MM.1S (cell line): ENCODE results near the gene AFAP1.

Experiments used
- EZH2 ChIP-seq: fragments of 300-600 bp; sonication (generic); optimal IDR thresholded peaks from 2 replicates; pipeline ENCODE3; 2017; ENCODE audit warnings: low read depth, mild to moderate bottlenecking, antibody characterized with exemption, low read length, mixed read lengths
- TF ChIP-seq, protein P1 (sequence below): fragments of 300-600 bp; sonication (generic); IDR thresholded peaks from 2 replicates; pipeline ENCODE4 v1.5.1; 2016; ENCODE audit warnings: antibody characterized with exemption, low read length, mixed read lengths

DNA sequence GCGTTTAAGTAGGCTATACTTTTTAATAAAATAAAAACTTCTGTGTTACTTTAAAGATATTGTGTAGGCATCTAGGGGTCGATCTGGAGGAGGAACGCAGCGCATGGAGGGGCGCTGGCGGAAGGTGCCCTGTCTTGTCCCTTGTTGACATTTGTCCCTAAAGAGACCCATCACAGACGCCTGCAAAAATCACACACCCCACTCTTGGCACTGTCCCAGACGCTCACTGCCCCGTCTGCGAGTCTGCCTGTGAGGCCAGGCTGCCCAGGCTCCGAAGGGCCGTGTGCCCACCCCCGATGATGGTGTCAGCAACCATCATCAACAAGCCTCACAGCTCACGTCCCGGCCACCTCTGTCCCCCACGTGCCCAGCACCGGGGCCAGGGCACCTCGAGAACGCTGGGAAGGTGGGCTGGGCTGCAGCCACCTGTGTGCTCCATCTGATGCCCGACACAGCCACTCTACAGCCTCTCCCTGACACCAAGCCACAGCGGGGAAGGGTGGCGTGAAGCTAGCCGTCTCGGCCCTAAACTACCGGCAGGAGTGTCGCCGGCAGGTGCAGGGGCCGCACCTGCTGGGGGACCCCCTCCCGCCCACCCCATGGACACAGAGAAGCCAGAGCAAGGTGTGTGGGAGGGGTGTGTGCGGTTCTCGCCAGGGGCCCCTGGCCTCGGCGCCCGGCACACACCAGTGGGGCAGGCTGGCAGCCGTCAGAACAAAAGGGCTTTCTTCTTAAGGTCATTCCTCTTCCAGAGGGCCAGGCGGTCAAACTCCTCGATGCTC is 26.8 kb upstream of the AFAP1 start:
- TF ChIP-seq, protein P1, sequence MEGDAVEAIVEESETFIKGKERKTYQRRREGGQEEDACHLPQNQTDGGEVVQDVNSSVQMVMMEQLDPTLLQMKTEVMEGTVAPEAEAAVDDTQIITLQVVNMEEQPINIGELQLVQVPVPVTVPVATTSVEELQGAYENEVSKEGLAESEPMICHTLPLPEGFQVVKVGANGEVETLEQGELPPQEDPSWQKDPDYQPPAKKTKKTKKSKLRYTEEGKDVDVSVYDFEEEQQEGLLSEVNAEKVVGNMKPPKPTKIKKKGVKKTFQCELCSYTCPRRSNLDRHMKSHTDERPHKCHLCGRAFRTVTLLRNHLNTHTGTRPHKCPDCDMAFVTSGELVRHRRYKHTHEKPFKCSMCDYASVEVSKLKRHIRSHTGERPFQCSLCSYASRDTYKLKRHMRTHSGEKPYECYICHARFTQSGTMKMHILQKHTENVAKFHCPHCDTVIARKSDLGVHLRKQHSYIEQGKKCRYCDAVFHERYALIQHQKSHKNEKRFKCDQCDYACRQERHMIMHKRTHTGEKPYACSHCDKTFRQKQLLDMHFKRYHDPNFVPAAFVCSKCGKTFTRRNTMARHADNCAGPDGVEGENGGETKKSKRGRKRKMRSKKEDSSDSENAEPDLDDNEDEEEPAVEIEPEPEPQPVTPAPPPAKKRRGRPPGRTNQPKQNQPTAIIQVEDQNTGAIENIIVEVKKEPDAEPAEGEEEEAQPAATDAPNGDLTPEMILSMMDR: no peak
- TF ChIP-seq EZH2: no peak
